CD4-positive, CD25-positive, alpha-beta regulatory T cell (primary cell): ENCODE measurements around the gene SIGLEC9. TPM values are rescaled to one million over a fixed set of nuclear protein-coding genes. Genes with fewer than 3 reads are reported as not detected.

ENCODE experiments used
- ATAC-seq, 2 donors: fragments of 150-1000 bp; cut with Tn5 transposase; one replicate each; pipeline ENCODE4 v1.10.0; 2021; ENCODE audit warnings: low read depth in 2 of 2, moderate number of reproducible peaks in 2 of 2, moderate library complexity in 1 of 2
- DNase-seq, 3 donors: peaks; one replicate each; pipeline versions ENCODE4 v3.0.0 to v3.0.0-alpha.2; 2012 to 2022; ENCODE audit warnings: mixed read lengths in 1 of 3
- H3K27ac ChIP-seq: one replicate; pipeline ENCODE4 v1.7.0; 2013; ENCODE audit warnings: mild to moderate bottlenecking, low read length; ENCODE audit not compliant: insufficient read depth, poor library complexity, severe bottlenecking
- H3K27me3 ChIP-seq: one replicate; pipeline ENCODE4 v1.7.0; 2013; ENCODE audit warnings: low read length; ENCODE audit not compliant: control insufficient read depth, insufficient read depth
- H3K36me3 ChIP-seq: one replicate; pipeline ENCODE4 v1.7.0; 2013; ENCODE audit warnings: mild to moderate bottlenecking, low read length, moderate library complexity; ENCODE audit not compliant: control insufficient read depth, insufficient read depth
- H3K4me1 ChIP-seq: 2 replicates; pipeline ENCODE4 v1.7.0; 2013; ENCODE audit warnings: mild to moderate bottlenecking, low read length; ENCODE audit not compliant: insufficient read depth, control insufficient read depth, poor library complexity, severe bottlenecking
- H3K4me3 ChIP-seq: one replicate; pipeline ENCODE4 v1.7.0; 2013; ENCODE audit warnings: low read depth, mild to moderate bottlenecking, low read length, moderate library complexity
- H3K9me3 ChIP-seq, 2 experiments: 1 replicate in 1 of 2; 2 replicates in 1 of 2; pipeline ENCODE4 v1.7.0; 2013; ENCODE audit warnings: low read length in 2 of 2, mild to moderate bottlenecking in 1 of 2, moderate library complexity in 1 of 2; ENCODE audit not compliant: control insufficient read depth in 2 of 2
- H3K27ac Mint-ChIP-seq, 3 donors: one replicate each; pipeline ENCODE4 v1.8.0; 2020 to 2022; ENCODE audit warnings: mild to moderate bottlenecking in 3 of 3, mixed read lengths in 3 of 3, moderate library complexity in 2 of 3
- H3K27me3 Mint-ChIP-seq: one replicate; pipeline ENCODE4 v1.8.0; 2022; ENCODE audit warnings: mild to moderate bottlenecking, mixed read lengths
- H3K36me3 Mint-ChIP-seq: one replicate; pipeline ENCODE4 v1.8.0; 2020; ENCODE audit warnings: mixed read lengths
- H3K4me1 Mint-ChIP-seq, 4 donors: one replicate each; pipeline ENCODE4 v1.8.0; 2020 to 2022; ENCODE audit warnings: mixed read lengths in 4 of 4, mild to moderate bottlenecking in 1 of 4
- H3K4me3 Mint-ChIP-seq, 4 donors: one replicate each; pipeline ENCODE4 v1.8.0; 2020 to 2022; ENCODE audit warnings: mild to moderate bottlenecking in 4 of 4, mixed read lengths in 4 of 4, moderate library complexity in 3 of 4
- H3K9me3 Mint-ChIP-seq, 7 donors: one replicate each; pipeline ENCODE4 v1.8.0; 2020 to 2022; ENCODE audit warnings: mixed read lengths in 7 of 7, mild to moderate bottlenecking in 3 of 7, moderate library complexity in 2 of 7
- polyA plus RNA-seq, 4 donors: library from polyadenylated mRNA; unstranded; fragments of 300-500 nt; fragmentation: Illumina TruSeq; gene quantifications; one replicate each; pipeline ENCODE4 v1.2.3, GENCODE V29; 2021
- total RNA-seq: library from RNA; stranded (reverse); gene quantifications from one replicate; pipeline ENCODE4 v1.2.3, GENCODE V29; 2022

SIGLEC9 gene
- total and polyA plus RNA-seq, 5 donors from 2014 or later, result 0.33 to 1.1 (median 0.44) TPM; not detected in 1

GRCh38 chr19:51091895-51092873 lies 32.5 kb upstream of the SIGLEC9 start:
- H3K27me3 ChIP-seq, result no peaks in the 10 kb centered on the region
- no peak for DNase-seq
- Mint-ChIP-seq H3K27me3 (no peaks in the 10 kb centered on the region), H3K4me3 (no peak overlapping the region), H3K36me3 (peaks cover 17% of the 10 kb centered on the region), H3K9me3 (no peaks in the 10 kb centered on the region), H3K27ac (peak overlapping the region in 2 of 3 donors; percentile 1 to 43), H3K4me1 (peaks cover 5 to 18% (median 13%) of the 10 kb centered on the region in 4 donors)
- no peaks in the 10 kb centered on the region for H3K9me3 ChIP-seq
- no peak for ATAC-seq
- H3K27ac ChIP-seq, result no peak overlapping the region
- no peaks in the 10 kb centered on the region for H3K4me1 ChIP-seq
- no peak overlapping the region for H3K4me3 ChIP-seq
- no peaks in the 10 kb centered on the region for H3K36me3 ChIP-seq

GRCh38 chr19:51093101-51093500 lies 31.6 kb upstream of the SIGLEC9 start:
- no peaks in the 10 kb centered on the region for H3K4me1 ChIP-seq
- no peaks in the 10 kb centered on the region for H3K9me3 ChIP-seq
- DNase-seq (no peak), ATAC-seq (no peak)
- no peaks in the 10 kb centered on the region for H3K27me3 Mint-ChIP-seq
- H3K4me3 ChIP-seq, result no peak overlapping the region
- H3K4me1 Mint-ChIP-seq, result peaks cover 5 to 20% (median 15%) of the 10 kb centered on the region in 4 donors
- H3K27ac Mint-ChIP-seq, result peak overlapping the region in 1 of 3 donors; percentile 69
- H3K36me3 ChIP-seq, result peaks cover 1% of the 10 kb centered on the region
- H3K9me3 Mint-ChIP-seq, result no peaks in the 10 kb centered on the region
- no peaks in the 10 kb centered on the region for H3K27me3 ChIP-seq
- no peak overlapping the region for H3K4me3 Mint-ChIP-seq
- H3K27ac ChIP-seq, result no peak overlapping the region
- H3K36me3 Mint-ChIP-seq, result peaks cover 17% of the 10 kb centered on the region

GRCh38 chr19:51093510-51094345 lies 31.0 kb upstream of the SIGLEC9 start:
- H3K4me1 ChIP-seq, result no peaks in the 10 kb centered on the region
- DNase-seq (no peak), ATAC-seq (no peak)
- H3K27me3 Mint-ChIP-seq, result no peaks in the 10 kb centered on the region
- H3K9me3 ChIP-seq, result no peaks in the 10 kb centered on the region
- H3K4me1 Mint-ChIP-seq, result peaks cover 5 to 20% (median 15%) of the 10 kb centered on the region in 4 donors
- peak overlapping the region in 1 of 3 donors; percentile 69 for H3K27ac Mint-ChIP-seq
- H3K36me3 ChIP-seq, result peaks cover 5% of the 10 kb centered on the region
- H3K4me3 ChIP-seq, result no peak overlapping the region
- peaks cover 17% of the 10 kb centered on the region for H3K36me3 Mint-ChIP-seq
- no peaks in the 10 kb centered on the region for H3K27me3 ChIP-seq
- no peak overlapping the region for H3K4me3 Mint-ChIP-seq
- H3K27ac ChIP-seq, result no peak overlapping the region
- no peaks in the 10 kb centered on the region for H3K9me3 Mint-ChIP-seq

- Mint-ChIP-seq H3K4me3 (no peak overlapping the region), H3K27ac (peak overlapping the region in 1 of 3 donors; percentile 69), H3K9me3 (no peaks in the 10 kb centered on the region), H3K4me1 (peaks cover 5 to 28% (median 15%) of the 10 kb centered on the region in 4 donors), H3K36me3 (peaks cover 19% of the 10 kb centered on the region), H3K27me3 (no peaks in the 10 kb centered on the region)
- Histone ChIP-seq H3K27ac (no peak overlapping the region), H3K9me3 (no peaks in the 10 kb centered on the region), H3K36me3 (peaks cover 10% of the 10 kb centered on the region), H3K4me1 (no peaks in the 10 kb centered on the region), H3K27me3 (no peaks in the 10 kb centered on the region), H3K4me3 (no peak overlapping the region)
- ATAC-seq, result no peak
- DNase-seq, result peak in 1 of 3 donors; percentile 20
Observed at GRCh38 chr19:51094696-51095279, 29.9 kb upstream of the SIGLEC9 start.

GRCh38 chr19:51096473-51097165 lies 28.1 kb upstream of the SIGLEC9 start:
- H3K36me3 Mint-ChIP-seq, result peaks cover 24% of the 10 kb centered on the region
- Histone ChIP-seq H3K27ac (no peak overlapping the region), H3K36me3 (peaks cover 14% of the 10 kb centered on the region), H3K9me3 (no peaks in the 10 kb centered on the region), H3K27me3 (no peaks in the 10 kb centered on the region), H3K4me1 (no peaks in the 10 kb centered on the region), H3K4me3 (no peak overlapping the region)
- peak overlapping the region; percentile 4 to 90 (median 57) for H3K27ac Mint-ChIP-seq
- H3K4me3 Mint-ChIP-seq, result peak overlapping the region in 2 of 4 donors; percentile 1 to 24
- no peak for ATAC-seq
- peak in 1 of 3 donors; percentile 22 for DNase-seq
- peaks cover 5 to 38% (median 18%) of the 10 kb centered on the region in 4 donors for H3K4me1 Mint-ChIP-seq
- no peaks in the 10 kb centered on the region for H3K9me3 Mint-ChIP-seq
- H3K27me3 Mint-ChIP-seq, result no peaks in the 10 kb centered on the region

GRCh38 chr19:51097166-51097738 lies 27.5 kb upstream of the SIGLEC9 start:
- Mint-ChIP-seq H3K9me3 (no peaks in the 10 kb centered on the region), H3K27ac (peak overlapping the region; percentile 4 to 90 (median 57))

More at GRCh38 chr19:51097166-51097738, 27.5 kb upstream of the SIGLEC9 start:
- peak overlapping the region in 2 of 4 donors; percentile 32 to 36 for H3K4me3 Mint-ChIP-seq
- peaks cover 5 to 43% (median 17%) of the 10 kb centered on the region in 4 donors for H3K4me1 Mint-ChIP-seq
- DNase-seq (peak; percentile 48 to 59 (median 49)), ATAC-seq (peak; percentile 37 to 48)
- H3K4me3 ChIP-seq, result no peak overlapping the region
- H3K27me3 Mint-ChIP-seq, result no peaks in the 10 kb centered on the region
- H3K4me1 ChIP-seq, result no peaks in the 10 kb centered on the region
- peaks cover 20% of the 10 kb centered on the region for H3K36me3 ChIP-seq
- H3K9me3 ChIP-seq, result no peaks in the 10 kb centered on the region
- H3K27ac ChIP-seq, result no peak overlapping the region
- peaks cover 30% of the 10 kb centered on the region for H3K36me3 Mint-ChIP-seq
- no peaks in the 10 kb centered on the region for H3K27me3 ChIP-seq
